ENCODE measurements around the gene RSPRY1. TPM values are rescaled to one million over a fixed set of nuclear protein-coding genes. Genes with fewer than 3 reads are reported as not detected.

Gene RSPRY1
- total and polyA plus RNA-seq, 2 of the 8 experiments (the other 6 are each of a cell fraction or from before 2014, with no cell fraction given), result 11.5 to 32.5 TPM

- Histone ChIP-seq H3K79me1 (ENCODE audit: low read depth, low read length) (no peaks in the 10 kb centered on the region), H3K27me3 (replicated peaks in 1 of 4; ENCODE audit: control insufficient read depth in 3 of 4, extremely low read depth in 1 of 4, insufficient read depth in 3 of 4, low read length in 3 of 4) (no peaks in the 10 kb centered on the region), H3K9ac (replicated peaks in 1 of 4; ENCODE audit: extremely low read depth in 1 of 4, low read depth in 3 of 4, low read length in 3 of 4) (no peak overlapping the region), H2AFZ (ENCODE audit: low read length) (no peak overlapping the region), H3K4me1 (replicated peaks in 1 of 4; ENCODE audit: control insufficient read depth in 3 of 4, insufficient read depth in 4 of 4, low read length in 3 of 4) (no peaks in the 10 kb centered on the region; a peak in 1 of 7 replicates), H3K4me2 (ENCODE audit: insufficient read depth in 1 of 2, low read depth in 2 of 2, low read length in 2 of 2) (no peak overlapping the region), H3K27ac (ENCODE audit: low read depth, low read length) (no peak overlapping the region), H3K18ac (ENCODE audit: extremely low read depth, low read length) (no peak overlapping the region), H3K56ac (replicated peaks; ENCODE audit: insufficient read length, low read depth, low read length) (no peak overlapping the region), H3K36me3 (ENCODE audit: control insufficient read depth in 2 of 4, insufficient read depth in 4 of 4, low read length in 3 of 4) (no peaks in the 10 kb centered on the region; a peak in 1 of 8 replicates), H3K4ac (replicated peaks; ENCODE audit: insufficient read length, low read depth, low read length) (no peak overlapping the region), H3K14ac (ENCODE audit: insufficient read length) (no peak overlapping the region), H3K23ac (ENCODE audit: insufficient read length) (no peak overlapping the region), H4K8ac (ENCODE audit: extremely low read depth, insufficient read depth, low read length) (no peak overlapping the region), H2BK20ac (ENCODE audit: low read length) (no peak overlapping the region), H4K5ac (ENCODE audit: insufficient read length, low read depth, low read length) (no peak overlapping the region), H4K91ac (replicated peaks; ENCODE audit: insufficient read length, low read length) (no peak overlapping the region), H3K9me3 (ENCODE audit: insufficient read depth in 2 of 2, low read depth in 1 of 2, low read length in 1 of 2) (no peaks in the 10 kb centered on the region), H2BK15ac (ENCODE audit: low read length) (0 out of 2 replicates have a peak overlapping the region, but pooled peaks have one; percentile 19), H4K20me1 (replicated peaks in 1 of 2; ENCODE audit: control insufficient read depth in 1 of 2, insufficient read depth in 2 of 2, low read length in 2 of 2) (no peaks in the 10 kb centered on the region), H2AK5ac (ENCODE audit: low read depth, low read length) (no peak overlapping the region), H3K79me2 (ENCODE audit: control insufficient read depth in 1 of 2, insufficient read depth in 2 of 2, low read length in 2 of 2) (no peaks in the 10 kb centered on the region), H2BK12ac (ENCODE audit: low read depth, low read length) (no peak overlapping the region), H3K23me2 (ENCODE audit: low read depth, low read length) (0 out of 2 replicates have a peak, but pooled peaks cover 1% of the 10 kb centered on the region), H3K4me3 (ENCODE audit: extremely low read depth in 1 of 4, insufficient read depth in 2 of 4, low read depth in 3 of 4, low read length in 4 of 4) (no peak overlapping the region), H2BK5ac (ENCODE audit: low read depth, low read length) (no peak overlapping the region), H2BK120ac (replicated peaks; ENCODE audit: low read depth, low read length) (no peak overlapping the region)
- WGBS, 2 experiments (ENCODE audit: extremely low coverage in 1 of 2, insufficient coverage in 1 of 2, insufficient read length in 1 of 2, insufficient replicate concordance in 2 of 2, low coverage in 1 of 2, low lambda C conversion rate in 2 of 2, missing lambda C conversion rate in 1 of 2), result 86% methylated on average over 5 of the region's 5 CpGs; no CpG with 5 or more reads in 1 of the 2 experiments
- DNase-seq (ENCODE audit: low read depth in 1 of 2, low spot score in 2 of 2) (no peak), FAIRE-seq (no peak)
- ChIA-PET POLR2A (ENCODE audit: partially characterized antibody) (no interaction called here), CTCF (ENCODE audit: partially characterized antibody) (interaction anchor here (1.8 kb wide), 1 partner anchor 142 kb away, joined by 4 read pairs; no protein-coding TSS in a partner anchor)
- TF ChIP-seq TBP (IDR thresholded peaks at IDR 0.05; ENCODE audit: low read depth, low read length), result no peak
- no peak for TF ChIP-seq RNF2 (IDR thresholded peaks at IDR 0.05; ENCODE audit: borderline replicate concordance, low read depth, low read length, missing control alignments, poor library complexity, severe bottlenecking)
- TF ChIP-seq MAFK (IDR thresholded peaks at IDR 0.05; ENCODE audit: low read depth, low read length), result no peak
- no peak for TF ChIP-seq FOSL1 (IDR thresholded peaks at IDR 0.05; ENCODE audit: insufficient read depth, low read depth, low read length)
- TF ChIP-seq SIRT6 (IDR thresholded peaks at IDR 0.05; ENCODE audit: low read length), result no peak
- TF ChIP-seq KDM5A (IDR thresholded peaks at IDR 0.05; ENCODE audit: low read length), result no peak
- TF ChIP-seq USF2 (IDR thresholded peaks at IDR 0.05; ENCODE audit: low read length), result no peak
- no peak for TF ChIP-seq POLR2A (IDR thresholded peaks at IDR 0.05; ENCODE audit: control extremely low read depth in 1 of 2, low read depth in 2 of 2, low read length in 2 of 2)
- no peak for TF ChIP-seq HDAC2 (IDR thresholded peaks at IDR 0.05; ENCODE audit: borderline replicate concordance in 1 of 2, low read depth in 2 of 2, low read length in 2 of 2)
Measured at GRCh38 chr16:57276596-57276995, 90.5 kb downstream of the RSPRY1 start.

Data from H1 (cell line).